Measurements from ENCODE around the gene LRSAM1.
A peak's percentile ranks its signal among the peaks of the same experiment; 100 is the strongest.

Gene LRSAM1

GRCh38 chr9:127450830-127451607, at the start of gene LRSAM1, which contains the start of gene RPL12:
LRSAM1 (plus strand) TSS chr9:127451510; CDS start chr9:127454528, 3,018 bp downstream.
RPL12 (minus strand) TSS chr9:127451406; CDS start chr9:127451317, 89 bp downstream.
- DNase-seq, result peak; percentile 92

GRCh38 chr9:127402401-127403090, 48.8 kb upstream of the LRSAM1 start:
- DNase-seq, result no peak

- no peak for DNase-seq
These were observed 47.7 kb upstream of the LRSAM1 start for GRCh38 chr9:127403507-127404192.

GRCh38 chr9:127404631-127405030, 46.7 kb upstream of the LRSAM1 start:
- DNase-seq, result no peak

- DNase-seq, result no peak
These were observed 45.8 kb upstream of the LRSAM1 start for GRCh38 chr9:127405344-127406125.

GRCh38 chr9:127406799-127407491, 44.4 kb upstream of the LRSAM1 start:
- no peak for DNase-seq

- DNase-seq, result no peak
These were observed 43.8 kb upstream of the LRSAM1 start for GRCh38 chr9:127407492-127407843.

- no peak for DNase-seq
These were observed 40.2 kb upstream of the LRSAM1 start for GRCh38 chr9:127411122-127411521.

GRCh38 chr9:127415141-127415540, 36.2 kb upstream of the LRSAM1 start:
- DNase-seq, result no peak

GRCh38 chr9:127415657-127416056, 35.7 kb upstream of the LRSAM1 start:
- DNase-seq, result no peak

GRCh38 chr9:127417131-127418036, 33.9 kb upstream of the LRSAM1 start:
- no peak for DNase-seq

GRCh38 chr9:127418037-127418471, 33.3 kb upstream of the LRSAM1 start:
- no peak for DNase-seq

GRCh38 chr9:127419348-127419747, 32.0 kb upstream of the LRSAM1 start:
- DNase-seq, result no peak

- no peak for DNase-seq
These were observed 30.3 kb upstream of the LRSAM1 start for GRCh38 chr9:127421057-127421456.

- DNase-seq, result no peak
These were observed 29.1 kb upstream of the LRSAM1 start for GRCh38 chr9:127422133-127422782.

GRCh38 chr9:127422787-127423186, 28.5 kb upstream of the LRSAM1 start:
- DNase-seq, result no peak

GRCh38 chr9:127423476-127423933, 27.8 kb upstream of the LRSAM1 start:
- no peak for DNase-seq

- DNase-seq, result peak; percentile 81
These were observed 27.2 kb upstream of the LRSAM1 start, which contains the start of gene ZNF79 for GRCh38 chr9:127423934-127424675. ZNF79 (plus strand) TSS chr9:127424382; CDS start chr9:127424788, 406 bp downstream.

GRCh38 chr9:127424676-127424999, 26.7 kb upstream of the LRSAM1 start:
- DNase-seq, result no peak

- no peak for DNase-seq
These were observed 24.6 kb upstream of the LRSAM1 start for GRCh38 chr9:127426756-127427155.
